Measurements from ENCODE around the gene TEPSIN.

DNA sequence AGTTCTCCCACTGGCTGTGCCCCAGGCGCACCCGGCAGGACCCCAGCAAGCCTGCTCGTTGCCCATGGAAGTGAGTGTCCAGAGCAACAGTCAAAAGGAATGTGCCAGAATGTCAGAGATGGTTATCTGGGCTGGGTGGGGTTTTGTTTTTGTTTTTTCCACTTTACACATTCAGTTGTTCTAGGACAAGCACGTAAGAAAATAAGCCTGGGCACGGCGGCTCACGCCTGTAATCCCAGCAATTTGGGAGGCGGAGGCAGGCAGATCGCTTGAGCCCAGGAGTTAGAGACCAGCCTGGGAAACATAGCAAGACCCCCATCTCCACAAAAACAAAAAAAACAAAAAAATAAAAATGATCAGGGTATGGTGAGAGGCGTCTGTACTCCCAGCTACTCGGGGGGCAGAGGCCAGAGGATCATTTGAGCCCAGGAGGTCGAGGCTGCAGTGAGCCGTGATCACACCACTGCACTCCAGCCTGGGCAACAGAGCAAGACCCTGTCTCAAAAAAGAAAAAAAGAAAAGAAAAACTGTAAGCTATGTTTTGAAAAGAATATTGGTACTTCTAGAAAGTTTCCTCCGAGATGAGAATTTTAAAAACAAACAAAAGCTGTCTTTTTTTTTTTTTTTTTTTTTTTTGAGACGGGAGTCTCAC, 8.6 kb upstream of the TEPSIN start:
- TF ChIP-seq CTCF (IDR thresholded peaks at IDR 0.05; ENCODE audit: low read depth, low read length, missing input control): no peak
- no peak for TF ChIP-seq EGR1 (IDR thresholded peaks at IDR 0.05; ENCODE audit: low read depth in 2 of 2)
- TF ChIP-seq JUND (IDR thresholded peaks at IDR 0.05): no peak
- TF ChIP-seq, protein P1, sequence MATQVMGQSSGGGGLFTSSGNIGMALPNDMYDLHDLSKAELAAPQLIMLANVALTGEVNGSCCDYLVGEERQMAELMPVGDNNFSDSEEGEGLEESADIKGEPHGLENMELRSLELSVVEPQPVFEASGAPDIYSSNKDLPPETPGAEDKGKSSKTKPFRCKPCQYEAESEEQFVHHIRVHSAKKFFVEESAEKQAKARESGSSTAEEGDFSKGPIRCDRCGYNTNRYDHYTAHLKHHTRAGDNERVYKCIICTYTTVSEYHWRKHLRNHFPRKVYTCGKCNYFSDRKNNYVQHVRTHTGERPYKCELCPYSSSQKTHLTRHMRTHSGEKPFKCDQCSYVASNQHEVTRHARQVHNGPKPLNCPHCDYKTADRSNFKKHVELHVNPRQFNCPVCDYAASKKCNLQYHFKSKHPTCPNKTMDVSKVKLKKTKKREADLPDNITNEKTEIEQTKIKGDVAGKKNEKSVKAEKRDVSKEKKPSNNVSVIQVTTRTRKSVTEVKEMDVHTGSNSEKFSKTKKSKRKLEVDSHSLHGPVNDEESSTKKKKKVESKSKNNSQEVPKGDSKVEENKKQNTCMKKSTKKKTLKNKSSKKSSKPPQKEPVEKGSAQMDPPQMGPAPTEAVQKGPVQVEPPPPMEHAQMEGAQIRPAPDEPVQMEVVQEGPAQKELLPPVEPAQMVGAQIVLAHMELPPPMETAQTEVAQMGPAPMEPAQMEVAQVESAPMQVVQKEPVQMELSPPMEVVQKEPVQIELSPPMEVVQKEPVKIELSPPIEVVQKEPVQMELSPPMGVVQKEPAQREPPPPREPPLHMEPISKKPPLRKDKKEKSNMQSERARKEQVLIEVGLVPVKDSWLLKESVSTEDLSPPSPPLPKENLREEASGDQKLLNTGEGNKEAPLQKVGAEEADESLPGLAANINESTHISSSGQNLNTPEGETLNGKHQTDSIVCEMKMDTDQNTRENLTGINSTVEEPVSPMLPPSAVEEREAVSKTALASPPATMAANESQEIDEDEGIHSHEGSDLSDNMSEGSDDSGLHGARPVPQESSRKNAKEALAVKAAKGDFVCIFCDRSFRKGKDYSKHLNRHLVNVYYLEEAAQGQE (IDR thresholded peaks at IDR 0.05): no peak
- no peak for TF ChIP-seq FOXA1 (IDR thresholded peaks at IDR 0.05)
- no peak for TF ChIP-seq RAD21 (IDR thresholded peaks at IDR 0.05)
- TF ChIP-seq ZBTB33 (IDR thresholded peaks at IDR 0.05): no peak
- TF ChIP-seq MAX (IDR thresholded peaks at IDR 0.05): no peak
